Uterus (tissue), 2 donors: Measurements from ENCODE around the gene MOCOS.

ENCODE experiments used
- CTCF ChIP-seq, 4 experiments: fragments of 200-600 bp in 2 of 4; fragments of 450-650 bp in 2 of 4; sonication (generic) in 2 of 4; IDR thresholded peaks; one replicate each; pipeline ENCODE4 v1.5.1; 2016 to 2019; ENCODE audit warnings: antibody characterized with exemption in 4 of 4, mild to moderate bottlenecking in 2 of 4, moderate library complexity in 1 of 4
- POLR2A ChIP-seq, 2 donors: fragments of 450-650 bp; IDR thresholded peaks; one replicate each; pipeline ENCODE4 v1.6.1; 2016; ENCODE audit warnings: antibody characterized with exemption in 2 of 2, mild to moderate bottlenecking in 1 of 2, moderate library complexity in 1 of 2

GRCh38 chr18:36303211-36303844, 116.0 kb downstream of the MOCOS start:
- TF ChIP-seq POLR2A (IDR thresholded peaks at IDR 0.05) = no peak
- TF ChIP-seq CTCF (IDR thresholded peaks at IDR 0.05) = no peak
